Measurements from ENCODE around the gene THBS2.

- TF ChIP-seq GATA3 (IDR thresholded peaks at IDR 0.05; ENCODE audit: low read depth, low read length) (no peak), GATA2 (IDR thresholded peaks at IDR 0.05; ENCODE audit: low read depth, low read length) (no peak)
Measured at GRCh38 chr6:169285165-169285564, 31.5 kb upstream of the THBS2 start.

All from SH-SY5Y (cell line).